Activated CD4-positive, alpha-beta T cell treated with anti-CD3 and anti-CD28 coated beads, Interleukin-2, amount 10 ng/mL, durations not matched to agents 7 days and 5 days (primary cell): ENCODE data around the gene CPE. TPM values are rescaled to one million over a fixed set of nuclear protein-coding genes. Genes with fewer than 3 reads are reported as not detected.
A peak's percentile ranks its signal among the peaks of the same experiment; 100 is the strongest.
"Not testable (repeated sequence)": the region's sequence is repeated elsewhere in the genome, so short reads cannot be mapped to it uniquely, and the experiment has no call there.

ENCODE experiments used
- CTCF ChIA-PET: fragments of 350-600 bp; sonication (Branson Sonifier 250); formaldehyde crosslinking; loops from one replicate; lab custom pipeline; 2021; ENCODE audit warnings: antibody characterized with exemption; lab: Charles Lee
- POLR2A ChIA-PET: fragments of 350-600 bp; sonication (Branson Sonifier 250); formaldehyde crosslinking; loops from one replicate; lab custom pipeline; 2021; ENCODE audit warnings: antibody characterized with exemption; lab: Charles Lee
- DNase-seq: peaks from one replicate; pipeline ENCODE4 v3.0.0-alpha.2; 2020
- H3K27ac Mint-ChIP-seq: one replicate; pipeline ENCODE4 v1.8.0; 2021; ENCODE audit warnings: mild to moderate bottlenecking, moderate library complexity, mixed read lengths
- H3K27me3 Mint-ChIP-seq: one replicate; pipeline ENCODE4 v1.8.0; 2021; ENCODE audit warnings: mixed read lengths
- H3K36me3 Mint-ChIP-seq: one replicate; pipeline ENCODE4 v1.8.0; 2021; ENCODE audit warnings: low read depth, mixed read lengths
- H3K4me1 Mint-ChIP-seq: one replicate; pipeline ENCODE4 v1.8.0; 2021; ENCODE audit warnings: mixed read lengths
- H3K4me3 Mint-ChIP-seq: one replicate; pipeline ENCODE4 v1.8.0; 2021; ENCODE audit warnings: mild to moderate bottlenecking, moderate library complexity, mixed read lengths
- H3K9me3 Mint-ChIP-seq: one replicate; pipeline ENCODE4 v1.8.0; 2021; ENCODE audit warnings: mixed read lengths
- total RNA-seq, 2 experiments: library from RNA; stranded (reverse); gene quantifications; one replicate each; pipeline ENCODE4 v1.2.3, GENCODE V29; 2021

CPE gene
- total RNA-seq, 2 experiments from 2014 or later: not detected

DNA sequence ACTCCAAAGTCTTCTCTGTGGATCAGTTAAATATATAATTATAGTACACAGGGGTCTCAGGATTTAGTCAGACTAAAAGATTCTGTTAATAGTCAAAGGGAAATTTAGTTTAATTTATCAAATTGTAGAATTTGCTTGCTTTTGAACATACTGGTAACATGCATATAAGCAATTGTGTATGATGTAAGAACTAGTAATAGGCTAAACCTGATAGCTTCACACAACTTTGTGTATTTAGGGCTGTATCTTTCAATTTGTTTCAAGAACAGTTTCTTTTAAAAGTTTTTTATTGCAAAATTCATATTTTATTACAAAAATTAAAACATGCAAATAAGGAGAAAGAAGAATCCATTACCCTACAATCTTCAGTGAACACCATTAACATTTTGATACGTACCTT is 99.5 kb downstream of the CPE start:
- Mint-ChIP-seq H3K27me3 (peaks cover 15% of the 10 kb centered on the region), H3K9me3 (peaks cover 9% of the 10 kb centered on the region), H3K36me3 (no peaks in the 10 kb centered on the region), H3K4me3 (no peak overlapping the region), H3K27ac (no peak overlapping the region), H3K4me1 (no peaks in the 10 kb centered on the region)
- DNase-seq: no peak
- POLR2A ChIA-PET: no interaction called here
- CTCF ChIA-PET: interaction anchor here (0.6 to 0.9 kb wide), 2 partner anchors 18 to 404 kb away, joined by 3 to 5 read pairs; no protein-coding TSS in a partner anchor

DNA sequence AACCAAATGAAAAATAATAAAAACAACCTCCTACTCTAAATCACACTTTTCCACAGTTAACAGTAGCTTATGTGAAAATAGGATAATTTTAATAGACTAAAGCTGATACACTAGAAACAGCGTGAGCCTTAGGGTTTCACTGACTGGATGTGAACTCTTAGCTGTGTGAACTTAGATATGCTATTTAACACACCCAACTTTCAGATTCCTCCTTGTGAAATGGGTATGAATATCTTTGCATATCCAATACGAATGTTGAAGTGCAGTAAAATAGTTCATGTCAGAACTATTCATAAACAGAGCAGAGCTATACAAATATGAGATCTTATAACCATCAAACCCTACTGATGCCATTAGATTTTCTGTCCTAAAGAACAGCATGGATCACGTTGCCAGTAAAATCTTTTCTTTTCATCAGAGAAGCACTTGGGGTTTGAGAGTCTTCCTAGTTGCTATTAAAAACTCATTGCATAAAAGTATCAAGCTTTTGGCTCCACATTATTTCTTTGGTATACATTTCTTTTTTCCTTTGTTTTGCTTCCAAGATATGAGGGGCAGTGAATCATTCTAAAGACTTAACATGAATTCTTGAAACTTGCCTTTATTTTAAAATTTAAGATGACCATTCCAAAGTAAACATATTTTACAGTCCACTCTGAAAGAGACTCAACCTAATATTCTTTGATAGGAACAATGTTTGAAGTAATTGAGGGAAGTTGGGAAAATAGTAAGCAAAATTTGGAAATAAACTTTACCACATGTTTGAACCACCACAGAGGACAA is 102.4 kb downstream of the CPE start:
- Mint-ChIP-seq H3K27ac (no peak overlapping the region), H3K4me1 (no peaks in the 10 kb centered on the region), H3K4me3 (no peak overlapping the region), H3K9me3 (no peaks in the 10 kb centered on the region), H3K27me3 (peaks cover 20% of the 10 kb centered on the region), H3K36me3 (no peaks in the 10 kb centered on the region)
- CTCF ChIA-PET: interaction anchor here (0.7 kb wide), 1 partner anchor 131 kb away, joined by 3 read pairs; no protein-coding TSS in a partner anchor
- POLR2A ChIA-PET: interaction anchor here (0.6 kb wide), 1 partner anchor 540 kb away, joined by 3 read pairs; no protein-coding TSS in a partner anchor
- no peak for DNase-seq

DNA sequence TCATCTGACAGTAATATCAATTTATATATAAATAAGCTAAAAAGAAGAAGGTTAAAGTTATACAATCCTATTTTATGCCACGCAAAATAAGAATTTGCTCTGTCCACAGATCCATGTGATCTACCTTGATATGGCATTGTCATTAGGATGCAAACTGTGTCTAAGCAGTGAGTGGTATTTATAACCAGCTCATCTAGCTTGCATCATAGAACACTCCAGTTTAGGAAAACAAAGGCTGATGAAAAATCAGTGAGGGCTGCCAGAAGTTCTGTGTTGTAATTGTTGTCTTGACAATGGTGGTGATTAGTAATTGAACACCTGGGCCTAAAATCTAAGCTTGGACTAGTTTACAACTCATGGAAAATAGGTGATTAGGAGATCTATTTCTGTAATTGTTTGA is 111.0 kb downstream of the CPE start:
- ChIA-PET POLR2A (no interaction called here), CTCF (interaction anchor here (0.6 kb wide), 2 partner anchors 12 to 36 kb away, joined by 3 read pairs; no protein-coding TSS in a partner anchor)
- H3K27me3 Mint-ChIP-seq: peaks cover 15% of the 10 kb centered on the region
- no peaks in the 10 kb centered on the region for H3K36me3 Mint-ChIP-seq
- no peak overlapping the region for H3K27ac Mint-ChIP-seq
- H3K4me3 Mint-ChIP-seq: no peak overlapping the region
- no peak for DNase-seq
- peaks cover 3% of the 10 kb centered on the region for H3K4me1 Mint-ChIP-seq
- no peaks in the 10 kb centered on the region for H3K9me3 Mint-ChIP-seq

DNA sequence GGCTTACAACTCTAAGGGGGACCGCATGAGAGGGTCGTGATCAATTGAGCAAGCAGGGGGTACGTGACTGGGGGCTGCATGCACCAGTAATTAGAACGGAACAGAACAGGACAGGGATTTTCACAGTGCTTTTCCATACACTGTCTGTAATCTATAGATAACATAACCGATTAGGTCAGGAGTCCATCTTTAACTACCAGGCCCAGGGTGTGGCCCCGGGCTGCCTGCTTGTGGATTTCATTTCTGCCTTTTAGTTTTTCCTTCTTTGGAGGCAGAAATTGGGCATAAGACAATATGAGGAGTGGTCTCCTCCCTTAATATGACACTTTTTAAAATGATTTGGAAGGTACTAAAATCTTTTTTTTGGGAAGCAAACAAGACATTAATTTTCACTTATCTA is 113.8 kb downstream of the CPE start:
- peaks cover 18% of the 10 kb centered on the region for H3K27me3 Mint-ChIP-seq
- CTCF ChIA-PET, H3K27ac Mint-ChIP-seq, H3K36me3 Mint-ChIP-seq, DNase-seq, H3K9me3 Mint-ChIP-seq, POLR2A ChIA-PET, H3K4me1 Mint-ChIP-seq, H3K4me3 Mint-ChIP-seq: not testable (repeated sequence)

DNA sequence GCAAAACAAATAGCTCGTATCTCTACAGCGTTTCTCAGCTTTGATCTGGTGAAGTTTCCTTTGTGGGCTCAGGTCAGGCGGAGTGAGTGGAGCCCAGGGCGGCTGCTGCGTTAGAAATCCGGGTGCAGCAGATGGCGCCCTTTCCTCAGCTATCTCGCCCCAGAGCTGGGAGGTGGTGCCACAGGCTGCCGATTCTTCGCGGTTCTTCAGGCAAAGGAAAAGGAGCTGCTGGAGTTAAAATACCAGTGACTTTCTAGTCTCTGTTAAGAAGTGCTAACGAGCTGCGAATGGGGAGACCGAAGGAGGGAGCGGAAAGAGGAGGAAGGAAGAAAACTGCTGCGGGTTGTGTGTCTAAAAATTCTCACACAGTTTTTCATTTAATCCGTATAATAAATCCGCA is 114.6 kb downstream of the CPE start:
- H3K27me3 Mint-ChIP-seq: peaks cover 18% of the 10 kb centered on the region
- no peak overlapping the region for H3K4me3 Mint-ChIP-seq
- ChIA-PET POLR2A (no interaction called here), CTCF (interaction anchor here (1.2 to 1.4 kb wide), 2 partner anchors 9 to 434 kb away, joined by 3 to 4 read pairs; no protein-coding TSS in a partner anchor)
- no peak overlapping the region for H3K27ac Mint-ChIP-seq
- H3K9me3 Mint-ChIP-seq: no peaks in the 10 kb centered on the region
- no peaks in the 10 kb centered on the region for H3K36me3 Mint-ChIP-seq
- DNase-seq: peak; percentile 67
- peaks cover 3% of the 10 kb centered on the region for H3K4me1 Mint-ChIP-seq

DNA sequence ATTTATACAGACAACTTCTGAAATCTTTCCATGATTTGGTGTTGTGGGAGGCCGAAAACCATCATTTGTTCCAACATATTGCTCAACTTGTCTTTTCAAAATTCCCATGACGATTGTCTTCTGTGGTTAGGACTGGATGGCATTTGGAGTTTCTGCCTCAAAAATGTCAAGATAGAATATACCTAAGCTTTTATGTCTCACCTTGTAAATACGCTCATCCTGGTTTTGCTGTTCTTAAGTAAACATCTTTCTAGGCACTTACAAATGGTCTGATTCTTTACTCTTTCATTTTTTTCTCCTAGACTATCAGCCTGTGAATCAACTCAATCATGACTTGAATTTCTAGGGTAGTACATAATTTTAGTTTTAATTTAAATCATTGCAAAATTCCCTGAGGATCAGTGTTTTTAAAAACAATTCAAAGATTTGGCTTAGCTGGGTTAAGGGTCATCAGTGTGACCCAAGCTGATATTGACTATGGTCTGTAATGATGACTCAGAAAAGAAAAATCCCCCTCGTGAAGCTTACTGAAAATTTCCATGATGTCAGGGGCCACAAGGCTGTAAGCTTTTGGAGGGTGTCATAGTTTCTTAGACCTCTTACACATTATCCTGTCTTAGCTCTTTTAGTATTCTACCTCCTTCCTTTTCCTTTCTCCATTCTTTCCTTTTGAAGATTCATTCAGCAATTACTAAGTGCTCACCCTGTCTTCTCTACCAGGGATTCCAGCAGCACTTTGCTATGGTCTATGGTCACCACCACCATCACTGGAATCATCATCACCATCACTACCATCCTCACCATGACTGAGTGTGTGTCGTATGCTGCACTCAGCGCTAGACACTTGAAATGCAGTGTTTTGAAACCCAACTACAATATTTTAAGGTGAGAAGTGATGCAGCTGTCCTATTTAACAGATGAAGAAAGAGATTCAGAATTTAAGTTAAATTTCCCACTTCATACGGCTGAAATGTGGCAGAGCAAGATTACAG is 124.4 kb downstream of the CPE start:
- Mint-ChIP-seq H3K4me3 (no peak overlapping the region), H3K27me3 (no peaks in the 10 kb centered on the region), H3K9me3 (no peaks in the 10 kb centered on the region), H3K36me3 (no peaks in the 10 kb centered on the region), H3K27ac (no peak overlapping the region), H3K4me1 (no peaks in the 10 kb centered on the region)
- ChIA-PET POLR2A (no interaction called here), CTCF (no interaction called here)
- DNase-seq: no peak

DNA sequence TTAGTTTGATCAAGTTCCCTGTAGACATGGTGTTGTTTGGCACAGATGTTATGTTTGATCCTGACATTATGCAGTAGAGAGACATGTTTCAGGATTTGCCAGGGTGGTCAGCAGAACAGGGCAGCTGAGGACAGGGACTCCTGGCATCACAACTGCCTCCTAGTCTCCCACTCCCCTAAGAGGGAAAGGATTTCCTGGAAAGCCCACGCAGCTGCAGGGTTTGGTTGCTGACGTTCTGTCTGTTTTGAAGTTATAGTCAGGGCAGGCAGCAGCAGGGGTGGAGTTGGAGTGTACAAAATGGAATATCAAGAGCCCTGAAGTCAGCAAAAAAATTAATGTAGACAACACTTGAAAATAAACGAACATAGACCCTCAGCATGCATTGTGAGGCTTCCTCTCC is 125.4 kb downstream of the CPE start:
- ChIA-PET CTCF (no interaction called here), POLR2A (no interaction called here)
- DNase-seq: no peak
- Mint-ChIP-seq H3K36me3 (no peaks in the 10 kb centered on the region), H3K27me3 (no peaks in the 10 kb centered on the region), H3K9me3 (no peaks in the 10 kb centered on the region), H3K4me3 (no peak overlapping the region), H3K4me1 (no peaks in the 10 kb centered on the region), H3K27ac (no peak overlapping the region)

DNA sequence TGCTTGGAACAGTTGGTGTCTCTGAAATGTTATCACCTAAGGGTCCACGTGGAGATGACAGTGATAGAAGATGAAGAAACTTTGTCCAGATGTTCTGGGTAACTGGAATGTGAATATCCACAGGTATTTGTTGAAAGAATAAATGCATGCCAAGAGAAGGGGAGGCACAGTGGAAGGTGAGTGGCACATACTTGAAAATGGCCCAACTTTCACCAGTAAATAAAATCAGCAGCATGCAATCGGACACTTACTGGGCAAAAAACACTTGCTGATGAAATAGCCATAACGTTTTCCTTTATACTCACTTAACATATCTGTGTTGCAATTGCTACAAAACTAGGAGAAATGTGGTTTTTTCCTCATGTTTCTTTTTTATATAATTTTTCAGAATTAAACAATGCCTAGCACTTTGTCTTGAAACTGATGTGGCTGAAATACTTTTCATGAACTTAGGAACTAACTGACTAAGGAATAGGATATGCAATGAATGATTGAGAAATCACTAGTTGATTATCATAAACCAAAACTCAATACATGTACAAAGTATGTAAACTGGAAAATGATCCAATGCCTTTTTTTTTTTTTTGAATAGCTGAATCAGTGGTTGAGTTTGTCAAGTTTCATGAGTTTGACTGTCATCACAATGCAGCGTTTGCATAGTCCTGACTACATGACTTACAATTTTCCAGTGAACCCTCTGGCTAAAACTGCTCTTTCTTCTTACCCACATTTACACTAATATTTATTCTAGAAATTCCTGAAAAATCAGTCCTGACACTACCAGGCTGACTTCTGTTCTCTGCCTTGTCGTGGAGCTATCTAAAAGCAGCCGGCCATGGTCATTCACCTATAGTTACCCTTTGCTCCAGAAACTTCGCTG is 127.4 kb downstream of the CPE start:
- ChIA-PET CTCF (no interaction called here), POLR2A (no interaction called here)
- H3K36me3 Mint-ChIP-seq: no peaks in the 10 kb centered on the region
- H3K4me3 Mint-ChIP-seq: no peak overlapping the region
- no peak overlapping the region for H3K27ac Mint-ChIP-seq
- no peaks in the 10 kb centered on the region for H3K9me3 Mint-ChIP-seq
- no peaks in the 10 kb centered on the region for H3K27me3 Mint-ChIP-seq
- no peaks in the 10 kb centered on the region for H3K4me1 Mint-ChIP-seq
- DNase-seq: no peak

DNA sequence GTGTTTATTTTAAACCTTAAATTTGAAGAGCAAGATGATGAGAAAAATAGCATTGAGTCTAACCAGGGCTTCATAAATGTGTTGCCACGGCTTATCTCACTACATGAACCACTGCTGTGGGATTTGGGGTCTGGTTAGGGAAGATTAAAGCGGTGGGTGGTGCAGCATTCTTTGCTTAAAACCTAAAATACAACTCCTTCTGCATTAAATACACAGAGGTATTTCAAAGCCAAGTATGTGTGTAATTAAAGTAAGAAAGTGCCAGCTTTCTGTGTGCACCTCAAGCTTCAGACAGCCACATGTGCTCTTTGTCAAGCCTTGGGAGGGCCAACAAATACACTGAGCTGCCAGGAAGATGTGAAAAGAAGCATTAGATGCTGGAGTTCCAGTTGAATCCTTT is 128.0 kb downstream of the CPE start:
- no peak for DNase-seq
- POLR2A ChIA-PET: no interaction called here
- no peaks in the 10 kb centered on the region for H3K9me3 Mint-ChIP-seq
- no peak overlapping the region for H3K27ac Mint-ChIP-seq
- H3K4me1 Mint-ChIP-seq: no peaks in the 10 kb centered on the region
- no peak overlapping the region for H3K4me3 Mint-ChIP-seq
- CTCF ChIA-PET: no interaction called here
- H3K27me3 Mint-ChIP-seq: no peaks in the 10 kb centered on the region
- no peaks in the 10 kb centered on the region for H3K36me3 Mint-ChIP-seq

DNA sequence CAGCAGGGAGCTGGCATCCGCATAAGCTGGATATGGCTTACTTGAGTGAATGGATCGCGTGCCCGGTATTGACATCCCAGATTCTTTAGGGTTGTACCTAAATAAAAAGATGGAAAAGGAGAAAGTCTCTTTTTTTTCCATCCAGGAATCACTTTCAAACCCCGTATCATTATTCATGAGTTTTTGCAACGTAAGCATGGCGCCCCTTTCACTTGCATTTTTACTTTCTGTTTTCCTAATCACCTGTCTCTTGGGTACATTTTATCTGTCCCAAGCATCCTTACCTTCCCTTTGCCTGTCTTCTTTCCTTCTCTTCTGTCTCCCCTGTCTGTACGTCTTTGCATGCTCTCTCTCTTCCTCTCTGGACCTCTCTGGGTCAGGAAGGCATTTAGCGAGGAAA is 128.6 kb downstream of the CPE start:
- no peak for DNase-seq
- Mint-ChIP-seq H3K27ac (no peak overlapping the region), H3K4me3 (no peak overlapping the region), H3K4me1 (no peaks in the 10 kb centered on the region), H3K9me3 (no peaks in the 10 kb centered on the region), H3K27me3 (no peaks in the 10 kb centered on the region), H3K36me3 (no peaks in the 10 kb centered on the region)
- CTCF ChIA-PET: no interaction called here
- POLR2A ChIA-PET: no interaction called here

DNA sequence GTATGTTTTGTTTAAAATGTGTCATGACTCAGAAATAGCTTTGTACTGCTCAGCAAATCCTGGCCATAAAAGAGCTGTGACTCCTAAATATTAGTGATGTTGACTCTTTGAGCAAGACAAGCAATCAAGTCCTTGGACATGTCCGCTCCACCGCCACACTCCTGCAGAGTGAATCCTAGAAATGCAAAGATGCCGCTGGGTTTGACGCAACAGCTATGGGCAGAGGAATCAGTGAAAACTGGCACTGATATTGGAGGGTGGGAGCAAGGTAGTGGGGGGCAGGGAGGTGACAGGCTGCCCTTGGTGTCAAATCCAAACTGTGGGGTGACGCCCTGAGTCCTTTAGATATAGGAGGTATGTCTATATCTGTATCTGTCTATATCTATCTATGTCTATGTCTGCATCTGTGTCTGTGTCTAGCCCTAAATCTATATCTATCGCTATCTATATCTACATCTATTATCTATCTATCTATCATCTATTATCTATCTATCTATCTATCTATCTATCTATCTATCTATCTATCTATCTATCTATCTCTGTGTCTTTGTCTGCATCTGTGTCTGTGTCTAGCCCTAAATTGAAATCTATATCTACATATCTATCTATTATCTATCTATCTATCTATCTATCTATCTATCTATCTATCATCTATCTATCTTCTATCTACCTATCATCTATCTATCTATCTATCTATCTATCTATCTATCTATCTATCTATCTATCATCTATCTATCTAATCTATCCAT is 129.7 kb downstream of the CPE start:
- DNase-seq: no peak
- Mint-ChIP-seq H3K4me1 (no peaks in the 10 kb centered on the region), H3K9me3 (no peaks in the 10 kb centered on the region), H3K4me3 (no peak overlapping the region), H3K36me3 (no peaks in the 10 kb centered on the region), H3K27me3 (no peaks in the 10 kb centered on the region), H3K27ac (no peak overlapping the region)
- CTCF ChIA-PET: interaction anchor here (1.0 kb wide), 1 partner anchor 14 kb away, joined by 3 read pairs; no protein-coding TSS in a partner anchor
- POLR2A ChIA-PET: no interaction called here

DNA sequence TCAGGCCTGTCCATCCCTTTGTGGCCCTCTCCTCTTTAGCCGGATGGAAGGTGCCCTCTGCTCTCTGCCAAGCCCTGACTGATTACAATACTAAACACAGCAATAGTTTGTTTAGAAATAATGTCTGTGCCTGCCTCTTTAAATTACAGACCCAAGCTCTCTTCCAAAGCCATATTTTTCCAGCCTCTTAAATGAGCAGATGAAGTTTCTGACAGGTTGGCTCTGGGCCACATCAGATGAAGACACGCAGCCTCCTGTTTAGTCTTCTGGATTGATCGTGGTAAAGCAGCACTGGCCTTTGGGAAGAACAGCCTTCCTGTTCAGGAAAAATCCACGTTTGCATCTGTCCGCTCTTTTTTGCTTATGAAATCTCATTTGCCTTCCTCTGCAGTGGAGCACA is 133.6 kb downstream of the CPE start:
- POLR2A ChIA-PET: no interaction called here
- H3K4me3 Mint-ChIP-seq: no peak overlapping the region
- no peak for DNase-seq
- no peaks in the 10 kb centered on the region for H3K9me3 Mint-ChIP-seq
- H3K36me3 Mint-ChIP-seq: no peaks in the 10 kb centered on the region
- no peaks in the 10 kb centered on the region for H3K4me1 Mint-ChIP-seq
- peaks cover 3% of the 10 kb centered on the region for H3K27me3 Mint-ChIP-seq
- CTCF ChIA-PET: no interaction called here
- H3K27ac Mint-ChIP-seq: no peak overlapping the region
